22Rv1 (cell line): ENCODE results near the gene BHLHE40.

Experiments used
- CTCF ChIP-seq: fragments of 450-650 bp; IDR thresholded peaks from 2 replicates; pipeline ENCODE4 v1.5.1; 2017; ENCODE audit warnings: mild to moderate bottlenecking
- ZFX ChIP-seq: fragments of 450-650 bp; IDR thresholded peaks from 2 replicates; pipeline ENCODE4 v1.6.1; 2017; ENCODE audit warnings: antibody characterized with exemption, borderline replicate concordance

GRCh38 chr3:4950948-4951347 lies 28.3 kb upstream of the BHLHE40 start:
- TF ChIP-seq CTCF (no peak), ZFX (no peak)
